Common myeloid progenitor, CD34-positive (primary cell): ENCODE measurements around the gene CFAP161.
A peak's percentile ranks its signal among the peaks of the same experiment; 100 is the strongest.

Experiments used
- CTCF ChIA-PET: fragments of 350-600 bp; sonication (Branson Sonifier 250); formaldehyde crosslinking; loops from one replicate; lab custom pipeline; 2021; ENCODE audit warnings: antibody characterized with exemption; lab: Charles Lee
- POLR2A ChIA-PET: fragments of 350-600 bp; sonication (Branson Sonifier 250); formaldehyde crosslinking; loops from one replicate; lab custom pipeline; 2021; ENCODE audit warnings: antibody characterized with exemption; lab: Charles Lee
- DNase-seq, 3 donors: peaks; one replicate each; pipeline versions ENCODE4 v3.0.0 to v3.0.0-alpha.2; 2013
- H3K27ac ChIP-seq, 2 experiments: 1 replicate in 1 of 2; 2 replicates in 1 of 2; pipeline ENCODE4 v1.7.0; 2013; ENCODE audit warnings: inconsistent platforms in 2 of 2, low read length in 2 of 2, mild to moderate bottlenecking in 2 of 2, low read depth in 1 of 2, moderate library complexity in 1 of 2; ENCODE audit not compliant: severe bottlenecking in 2 of 2, insufficient read depth in 1 of 2, poor library complexity in 1 of 2
- H3K27me3 ChIP-seq, 5 experiments: replicated peaks in 2 of 5; 1 replicate in 3 of 5; 2 replicates in 2 of 5; pipeline versions ENCODE4 v1.6.1 to v1.7.0; 2013; ENCODE audit warnings: low read length in 4 of 5, mild to moderate bottlenecking in 2 of 5, moderate library complexity in 2 of 5, inconsistent platforms in 1 of 5; ENCODE audit not compliant: insufficient read depth in 5 of 5, control insufficient read depth in 4 of 5
- H3K36me3 ChIP-seq, 4 experiments: 1 replicate in 2 of 4; 2 replicates in 2 of 4; pipeline versions ENCODE4 v1.6.1 to v1.7.0; 2013; ENCODE audit warnings: low read length in 3 of 4, control low read depth in 1 of 4, mild to moderate bottlenecking in 1 of 4; ENCODE audit not compliant: control insufficient read depth in 4 of 4, insufficient read depth in 4 of 4
- H3K4me1 ChIP-seq, 4 experiments: 1 replicate in 3 of 4; 2 replicates in 1 of 4; pipeline versions ENCODE4 v1.6.1 to v1.7.1; 2013; ENCODE audit warnings: low read length in 3 of 4, mild to moderate bottlenecking in 3 of 4, control low read depth in 1 of 4, inconsistent platforms in 1 of 4, moderate library complexity in 1 of 4; ENCODE audit not compliant: control insufficient read depth in 4 of 4, insufficient read depth in 4 of 4; ENCODE audit errors: control extremely low read depth in 1 of 4
- H3K4me3 ChIP-seq, 7 experiments: 1 replicate in 4 of 7; 2 replicates in 3 of 7; pipeline versions ENCODE4 v1.5.1 to v1.7.0; 2013; ENCODE audit warnings: mild to moderate bottlenecking in 7 of 7, low read length in 6 of 7, moderate library complexity in 6 of 7, inconsistent platforms in 2 of 7, low read depth in 2 of 7, control low read depth in 1 of 7; ENCODE audit not compliant: insufficient read depth in 4 of 7, control insufficient read depth in 1 of 7; ENCODE audit errors: extremely low read depth in 1 of 7
- H3K9me3 ChIP-seq, 5 experiments: 1 replicate in 4 of 5; 2 replicates in 1 of 5; pipeline versions ENCODE4 v1.6.1 to v1.7.1; 2013; ENCODE audit warnings: low read length in 4 of 5, mild to moderate bottlenecking in 2 of 5, inconsistent platforms in 1 of 5, low read depth in 1 of 5, moderate library complexity in 1 of 5; ENCODE audit not compliant: control insufficient read depth in 4 of 5, insufficient read depth in 2 of 5; ENCODE audit errors: control extremely low read depth in 1 of 5
- WGBS: methylation state at CpG from one replicate; pipeline ENCODE4 v1.1.5; 2013; ENCODE audit not compliant: insufficient coverage; 5-methylcytosine and 5-hydroxymethylcytosine counted together

CFAP161 gene

GRCh38 chr15:81088470-81089013 lies 45.5 kb upstream of the CFAP161 start:
- Histone ChIP-seq H3K36me3 (no peaks in the 10 kb centered on the region), H3K9me3 (no peaks in the 10 kb centered on the region), H3K4me3 (no peak overlapping the region), H3K4me1 (peaks cover 10 to 63% (median 33%) of the 10 kb centered on the region in 4 experiments), H3K27ac (no peak overlapping the region), H3K27me3 (no peaks in the 10 kb centered on the region)
- CTCF ChIA-PET, result no interaction called here
- 17% methylated on average over 1 of the region's 5 CpGs for WGBS
- no peak for DNase-seq
- POLR2A ChIA-PET, result no interaction called here

- no peaks in the 10 kb centered on the region for H3K36me3 ChIP-seq
- no peaks in the 10 kb centered on the region for H3K9me3 ChIP-seq
- WGBS, result 50% methylated on average over 10 of the region's 13 CpGs
- no peak overlapping the region for H3K27ac ChIP-seq
- peak overlapping the region in 3 of 7 experiments; percentile 1 to 17 (median 7) for H3K4me3 ChIP-seq
- H3K27me3 ChIP-seq, result no peaks in the 10 kb centered on the region
- H3K4me1 ChIP-seq, result peaks cover 7 to 49% (median 24%) of the 10 kb centered on the region in 4 experiments
- ChIA-PET POLR2A (interaction anchor here (0.6 kb wide), 1 partner anchor 117 kb away, joined by 3 read pairs; no protein-coding TSS in a partner anchor), CTCF (interaction anchor here (0.6 to 2.2 kb wide), 4 partner anchors 14 to 1511 kb away, joined by 3 to 10 read pairs (median 3); no protein-coding TSS in a partner anchor)
- peak in 2 of 3 donors; percentile 37 to 44 for DNase-seq
Measured at GRCh38 chr15:81091889-81092558, 42.0 kb upstream of the CFAP161 start.

- H3K27me3 ChIP-seq, result no peaks in the 10 kb centered on the region
- H3K4me3 ChIP-seq, result peak overlapping the region in 2 of 7 experiments; percentile 1 to 17
- H3K4me1 ChIP-seq, result peaks cover 7 to 49% (median 24%) of the 10 kb centered on the region in 4 experiments
- H3K36me3 ChIP-seq, result no peaks in the 10 kb centered on the region
- peak in 2 of 3 donors; percentile 57 to 61 for DNase-seq
- ChIA-PET POLR2A (interaction anchor here (0.6 kb wide), 1 partner anchor 117 kb away, joined by 3 read pairs; no protein-coding TSS in a partner anchor), CTCF (interaction anchor here (0.6 to 2.2 kb wide), 3 partner anchors 14 to 1511 kb away, joined by 3 to 10 read pairs (median 3); no protein-coding TSS in a partner anchor)
- no peak overlapping the region for H3K27ac ChIP-seq
- no peaks in the 10 kb centered on the region for H3K9me3 ChIP-seq
- 18% methylated on average over 4 of the region's 5 CpGs for WGBS
Measured at GRCh38 chr15:81092559-81092902, 41.5 kb upstream of the CFAP161 start.

- H3K36me3 ChIP-seq, result no peaks in the 10 kb centered on the region
- H3K4me1 ChIP-seq, result peaks cover 10 to 49% (median 34%) of the 10 kb centered on the region in 4 experiments
- H3K27ac ChIP-seq, result no peak overlapping the region
- no peaks in the 10 kb centered on the region for H3K27me3 ChIP-seq
- no peaks in the 10 kb centered on the region for H3K9me3 ChIP-seq
- no peak for DNase-seq
- POLR2A ChIA-PET, result no interaction called here
- no peak overlapping the region for H3K4me3 ChIP-seq
- CTCF ChIA-PET, result interaction anchor here (0.8 to 2.2 kb wide), 2 partner anchors 12 to 172 kb away, joined by 3 to 10 read pairs; no protein-coding TSS in a partner anchor
- 95% methylated on average over 4 of the region's 5 CpGs for WGBS
Measured at GRCh38 chr15:81093961-81094360, 40.1 kb upstream of the CFAP161 start.

GRCh38 chr15:81095690-81096365 lies 38.2 kb upstream of the CFAP161 start:
- CTCF ChIA-PET, result interaction anchor here (1.1 to 2.8 kb wide), 8 partner anchors 10 to 170 kb away, joined by 3 to 9 read pairs (median 4); no protein-coding TSS in a partner anchor
- WGBS, result 57% methylated on average over 12 of the region's 12 CpGs
- Histone ChIP-seq H3K4me1 (peaks cover 10 to 54% (median 40%) of the 10 kb centered on the region in 4 experiments), H3K27ac (no peak overlapping the region), H3K9me3 (no peaks in the 10 kb centered on the region), H3K27me3 (no peaks in the 10 kb centered on the region), H3K36me3 (no peaks in the 10 kb centered on the region), H3K4me3 (no peak overlapping the region)
- peak in 1 of 3 donors; percentile 56 for DNase-seq
- POLR2A ChIA-PET, result no interaction called here

- ChIA-PET POLR2A (no interaction called here), CTCF (interaction anchor here (1.2 to 2.8 kb wide), 4 partner anchors 11 to 170 kb away, joined by 3 to 9 read pairs (median 6); no protein-coding TSS in a partner anchor)
- no peak for DNase-seq
- H3K36me3 ChIP-seq, result no peaks in the 10 kb centered on the region
- H3K4me3 ChIP-seq, result no peak overlapping the region
- 93% methylated on average over 6 of the region's 6 CpGs for WGBS
- no peak overlapping the region for H3K27ac ChIP-seq
- H3K9me3 ChIP-seq, result no peaks in the 10 kb centered on the region
- peaks cover 10 to 54% (median 40%) of the 10 kb centered on the region in 4 experiments for H3K4me1 ChIP-seq
- H3K27me3 ChIP-seq, result no peaks in the 10 kb centered on the region
Measured at GRCh38 chr15:81096398-81096797, 37.7 kb upstream of the CFAP161 start.
